K562 (cell line): ENCODE data around the gene PRR29. TPM values are rescaled to one million over a fixed set of nuclear protein-coding genes. Genes with fewer than 3 reads are reported as not detected.

Source experiments
- CBX8 ChIP-seq: fragments of 200-600 bp; sonication (generic); IDR thresholded peaks from 2 replicates; pipeline ENCODE4 v1.6.1; 2012; ENCODE audit warnings: borderline replicate concordance, mixed run types, low read depth, mild to moderate bottlenecking, moderate library complexity, mixed read lengths, low read length, control low read depth, inconsistent platforms; ENCODE audit not compliant: poor library complexity, severe bottlenecking; ENCODE audit errors: extremely low read depth
- EHMT2 ChIP-seq: fragments of 450-650 bp; IDR thresholded peaks from 2 replicates; pipeline ENCODE4 v1.6.1; 2018; ENCODE audit warnings: antibody characterized with exemption
- ELF1 ChIP-seq: fragments of 200-800 bp; sonication (Bioruptor generic); IDR thresholded peaks from 2 replicates; pipeline ENCODE4 v1.6.1; 2016; ENCODE audit warnings: missing genetic modification characterization, missing compliant biosample characterization
- FOS ChIP-seq: IDR thresholded peaks from 3 replicates; pipeline ENCODE4 v1.6.1; 2011; ENCODE audit not compliant: insufficient read length; ENCODE audit errors: extremely low read depth
- FOXA3 ChIP-seq, 2 experiments: fragments of 450-650 bp in 1 of 2; sonication (generic) in 1 of 2; formaldehyde crosslinking; IDR thresholded peaks in 1 of 2; conservative IDR thresholded peaks in 1 of 2; 2 replicates each; pipeline versions ENCODE4 v1.4.0 to v1.8.0; 2020 to 2022; ENCODE audit warnings: mild to moderate bottlenecking in 2 of 2, missing genetic modification reagents in 1 of 2
- FOXK2 ChIP-seq, 2 experiments: fragments of 450-650 bp; IDR thresholded peaks in 1 of 2; conservative IDR thresholded peaks in 1 of 2; 2 replicates each; pipeline ENCODE4 v1.6.1; 2016; ENCODE audit warnings: low read depth in 2 of 2, mild to moderate bottlenecking in 1 of 2
- GABPA ChIP-seq: fragments of 200-800 bp; sonication (Bioruptor generic); conservative IDR thresholded peaks from 2 replicates; pipeline ENCODE4 v1.6.1; 2016; ENCODE audit warnings: low read depth, missing genetic modification characterization, missing compliant biosample characterization
- L3MBTL2 ChIP-seq: fragments of 450-650 bp; IDR thresholded peaks from 2 replicates; pipeline ENCODE4 v1.6.1; 2016; ENCODE audit warnings: mild to moderate bottlenecking, moderate library complexity
- MAZ ChIP-seq, 2 experiments: fragments of 450-650 bp in 1 of 2; sonication (generic) in 1 of 2; formaldehyde crosslinking; IDR thresholded peaks in 1 of 2; conservative IDR thresholded peaks in 1 of 2; 2 replicates each; pipeline versions ENCODE4 v1.4.0 to v1.5.0; 2020; ENCODE audit warnings: mild to moderate bottlenecking in 1 of 2, missing genetic modification reagents in 1 of 2
- MTA1 ChIP-seq: fragments of 450-650 bp; IDR thresholded peaks from 2 replicates; pipeline ENCODE4 v1.6.1; 2017; ENCODE audit warnings: borderline replicate concordance
- PHB ChIP-seq: fragments of 250-450 bp; sonication (Bioruptor Pico); IDR thresholded peaks from 2 replicates; pipeline ENCODE4 v1.5.0; 2021
- POLR2G ChIP-seq: fragments of 200-400 bp; formaldehyde crosslinking; IDR thresholded peaks from 2 replicates; pipeline ENCODE4 v1.6.1; 2017; ENCODE audit warnings: low read depth, mild to moderate bottlenecking, antibody characterized with exemption, low read length, moderate library complexity
- RCOR1 ChIP-seq, 2 experiments: IDR thresholded peaks; 2 replicates each; pipeline ENCODE4 v1.6.1; 2012; ENCODE audit warnings: low read depth in 2 of 2, low read length in 2 of 2, borderline replicate concordance in 1 of 2, improper control_type of control experiment in 1 of 2
- SETDB1 ChIP-seq: IDR thresholded peaks from one replicate; pipeline ENCODE4 v1.6.1; 2012; ENCODE audit warnings: low read length, control low read depth, inconsistent platforms
- SRSF3 ChIP-seq: fragments of 200-400 bp; formaldehyde crosslinking; IDR thresholded peaks from 2 replicates; pipeline ENCODE4 v1.6.1; 2016; ENCODE audit warnings: mild to moderate bottlenecking, low read length, moderate library complexity; ENCODE audit not compliant: insufficient read depth
- TAF1 ChIP-seq: IDR thresholded peaks from 2 replicates; pipeline ENCODE4 v1.6.1; 2011; ENCODE audit warnings: mild to moderate bottlenecking, low read length, moderate library complexity; ENCODE audit not compliant: insufficient read depth, control insufficient read depth, severe bottlenecking; ENCODE audit errors: extremely low read depth
- ZNF561 ChIP-seq: fragments of 450-650 bp; formaldehyde crosslinking; conservative IDR thresholded peaks from 2 replicates; pipeline ENCODE4 v1.4.0; 2020; ENCODE audit warnings: mild to moderate bottlenecking, moderate library complexity
- ZNF695 ChIP-seq: fragments of 450-650 bp; formaldehyde crosslinking; IDR thresholded peaks from 2 replicates; pipeline ENCODE4 v1.4.0; 2020; ENCODE audit warnings: mild to moderate bottlenecking, moderate library complexity
- ZNF696 ChIP-seq: fragments of 250-450 bp; sonication (Bioruptor Pico); conservative IDR thresholded peaks from 2 replicates; pipeline ENCODE4 v1.4.0; 2020; ENCODE audit warnings: mild to moderate bottlenecking, moderate library complexity
- ZNF717 ChIP-seq: fragments of 250-450 bp; sonication (Bioruptor Pico); IDR thresholded peaks from 2 replicates; pipeline ENCODE4 v1.5.0; 2021
- polyA plus RNA-seq, 8 experiments: library from polyadenylated mRNA; depleted of rRNA in 4 of 8; stranded (reverse) in 5 of 8; unstranded in 3 of 8; fragments of >200 nt; fragmentation: Nextera tagmentation in 2 of 8; fragmentation: Illumina TruSeq in 1 of 8; extraction: Ambion mirVana in 2 of 8; extraction: Trizol in 1 of 8; gene quantifications; 2 replicates each; pipeline versions ENCODE4 v1.2.1 to v1.2.3, GENCODE V29; 2011 to 2014; ENCODE audit warnings: inconsistent platforms in 1 of 8, missing spikeins in 1 of 8
- total RNA-seq, 7 experiments: library from RNA; depleted of rRNA in 6 of 7; stranded (reverse); fragments of >200 nt in 6 of 7; fragmentation: Illumina TruSeq in 2 of 7; extraction: Trizol in 2 of 7; gene quantifications; 2 replicates each; pipeline versions ENCODE4 v1.2.1 to v1.2.3, GENCODE V29; 2011 to 2021; ENCODE audit warnings: low replicate concordance in 1 of 7
- TF ChIP-seq, protein P1 (sequence below): fragments of 250-450 bp; sonication (Bioruptor Pico); IDR thresholded peaks from 2 replicates; pipeline ENCODE4 v1.4.0; 2020; ENCODE audit warnings: mild to moderate bottlenecking, moderate library complexity, borderline replicate concordance
- TF ChIP-seq, protein P2 (sequence below): fragments of 450-650 bp; IDR thresholded peaks from 2 replicates; pipeline ENCODE4 v1.6.1; 2017; ENCODE audit warnings: antibody characterized with exemption, mild to moderate bottlenecking

Gene PRR29
- total and polyA plus RNA-seq, 9 of the 15 experiments (the other 6 are each of a cell fraction or from before 2014, with no cell fraction given), result 0.08 to 0.58 (median 0.15) TPM; not detected in 5

DNA sequence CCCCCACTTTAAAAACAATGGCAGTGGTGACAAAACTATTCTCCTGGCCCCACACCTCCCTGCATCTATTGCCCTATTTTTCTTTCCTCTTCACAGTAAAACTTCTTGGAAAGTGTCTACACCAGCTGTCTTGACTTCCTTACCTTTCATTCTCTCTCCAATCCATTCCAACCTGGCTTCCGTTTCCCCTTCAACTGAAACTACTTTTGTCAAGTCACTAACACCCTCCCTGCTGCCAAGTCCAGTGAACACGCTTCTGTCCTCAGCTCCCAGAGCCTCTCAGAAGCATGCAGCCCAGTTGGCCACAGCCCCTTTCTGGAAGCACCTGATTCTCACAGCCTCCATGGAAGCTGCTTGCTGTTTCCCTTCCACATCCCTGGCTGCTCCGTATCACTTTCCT, 21.4 kb upstream of the PRR29 start (continued):
- 0 out of 4 replicates have a peak, but pooled peaks of 1 of the 2 experiments have one; percentile 22 for TF ChIP-seq FOXA3 (CRISPR knock-in tag; conservative IDR thresholded peaks at IDR 0.05 in 1 of 2, IDR thresholded peaks at IDR 0.05 in 1 of 2)
- no peak for TF ChIP-seq RCOR1 (IDR thresholded peaks at IDR 0.05; ENCODE audit: borderline replicate concordance in 1 of 2, low read depth in 2 of 2, low read length in 2 of 2)
- TF ChIP-seq L3MBTL2, result peak; percentile 37; the same call in 1 of the 2 replicates
- TF ChIP-seq, protein P1, sequence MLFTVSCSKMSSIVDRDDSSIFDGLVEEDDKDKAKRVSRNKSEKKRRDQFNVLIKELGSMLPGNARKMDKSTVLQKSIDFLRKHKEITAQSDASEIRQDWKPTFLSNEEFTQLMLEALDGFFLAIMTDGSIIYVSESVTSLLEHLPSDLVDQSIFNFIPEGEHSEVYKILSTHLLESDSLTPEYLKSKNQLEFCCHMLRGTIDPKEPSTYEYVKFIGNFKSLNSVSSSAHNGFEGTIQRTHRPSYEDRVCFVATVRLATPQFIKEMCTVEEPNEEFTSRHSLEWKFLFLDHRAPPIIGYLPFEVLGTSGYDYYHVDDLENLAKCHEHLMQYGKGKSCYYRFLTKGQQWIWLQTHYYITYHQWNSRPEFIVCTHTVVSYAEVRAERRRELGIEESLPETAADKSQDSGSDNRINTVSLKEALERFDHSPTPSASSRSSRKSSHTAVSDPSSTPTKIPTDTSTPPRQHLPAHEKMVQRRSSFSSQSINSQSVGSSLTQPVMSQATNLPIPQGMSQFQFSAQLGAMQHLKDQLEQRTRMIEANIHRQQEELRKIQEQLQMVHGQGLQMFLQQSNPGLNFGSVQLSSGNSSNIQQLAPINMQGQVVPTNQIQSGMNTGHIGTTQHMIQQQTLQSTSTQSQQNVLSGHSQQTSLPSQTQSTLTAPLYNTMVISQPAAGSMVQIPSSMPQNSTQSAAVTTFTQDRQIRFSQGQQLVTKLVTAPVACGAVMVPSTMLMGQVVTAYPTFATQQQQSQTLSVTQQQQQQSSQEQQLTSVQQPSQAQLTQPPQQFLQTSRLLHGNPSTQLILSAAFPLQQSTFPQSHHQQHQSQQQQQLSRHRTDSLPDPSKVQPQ, result no peak
- no peak for TF ChIP-seq PHB (CRISPR knock-in tag)
- TF ChIP-seq TAF1, result no peak
- no peak for TF ChIP-seq ZNF696 (CRISPR knock-in tag)
- TF ChIP-seq MAZ (CRISPR knock-in tag; conservative IDR thresholded peaks at IDR 0.05 in 1 of 2, IDR thresholded peaks at IDR 0.05 in 1 of 2), result no peak
- TF ChIP-seq MTA1, result no peak
- TF ChIP-seq ELF1, result no peak
- no peak for TF ChIP-seq CBX8
- no peak for TF ChIP-seq FOS
- no peak for TF ChIP-seq ZNF695
- TF ChIP-seq ZNF561 (CRISPR knock-in tag), result no peak
- no peak for TF ChIP-seq SRSF3
- no peak for TF ChIP-seq POLR2G
- TF ChIP-seq GABPA (tag), result peak; percentile 52; the same call in 1 of the 2 replicates
- peak in 1 of 2 experiments; percentile 13; a peak in 1 of 4 replicates for TF ChIP-seq FOXK2 (conservative IDR thresholded peaks at IDR 0.05 in 1 of 2, IDR thresholded peaks at IDR 0.05 in 1 of 2; ENCODE audit: low read depth in 2 of 2)
- TF ChIP-seq SETDB1, result no peak
- TF ChIP-seq, protein P2, sequence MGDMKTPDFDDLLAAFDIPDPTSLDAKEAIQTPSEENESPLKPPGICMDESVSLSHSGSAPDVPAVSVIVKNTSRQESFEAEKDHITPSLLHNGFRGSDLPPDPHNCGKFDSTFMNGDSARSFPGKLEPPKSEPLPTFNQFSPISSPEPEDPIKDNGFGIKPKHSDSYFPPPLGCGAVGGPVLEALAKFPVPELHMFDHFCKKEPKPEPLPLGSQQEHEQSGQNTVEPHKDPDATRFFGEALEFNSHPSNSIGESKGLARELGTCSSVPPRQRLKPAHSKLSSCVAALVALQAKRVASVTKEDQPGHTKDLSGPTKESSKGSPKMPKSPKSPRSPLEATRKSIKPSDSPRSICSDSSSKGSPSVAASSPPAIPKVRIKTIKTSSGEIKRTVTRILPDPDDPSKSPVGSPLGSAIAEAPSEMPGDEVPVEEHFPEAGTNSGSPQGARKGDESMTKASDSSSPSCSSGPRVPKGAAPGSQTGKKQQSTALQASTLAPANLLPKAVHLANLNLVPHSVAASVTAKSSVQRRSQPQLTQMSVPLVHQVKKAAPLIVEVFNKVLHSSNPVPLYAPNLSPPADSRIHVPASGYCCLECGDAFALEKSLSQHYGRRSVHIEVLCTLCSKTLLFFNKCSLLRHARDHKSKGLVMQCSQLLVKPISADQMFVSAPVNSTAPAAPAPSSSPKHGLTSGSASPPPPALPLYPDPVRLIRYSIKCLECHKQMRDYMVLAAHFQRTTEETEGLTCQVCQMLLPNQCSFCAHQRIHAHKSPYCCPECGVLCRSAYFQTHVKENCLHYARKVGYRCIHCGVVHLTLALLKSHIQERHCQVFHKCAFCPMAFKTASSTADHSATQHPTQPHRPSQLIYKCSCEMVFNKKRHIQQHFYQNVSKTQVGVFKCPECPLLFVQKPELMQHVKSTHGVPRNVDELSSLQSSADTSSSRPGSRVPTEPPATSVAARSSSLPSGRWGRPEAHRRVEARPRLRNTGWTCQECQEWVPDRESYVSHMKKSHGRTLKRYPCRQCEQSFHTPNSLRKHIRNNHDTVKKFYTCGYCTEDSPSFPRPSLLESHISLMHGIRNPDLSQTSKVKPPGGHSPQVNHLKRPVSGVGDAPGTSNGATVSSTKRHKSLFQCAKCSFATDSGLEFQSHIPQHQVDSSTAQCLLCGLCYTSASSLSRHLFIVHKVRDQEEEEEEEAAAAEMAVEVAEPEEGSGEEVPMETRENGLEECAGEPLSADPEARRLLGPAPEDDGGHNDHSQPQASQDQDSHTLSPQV, result peak; percentile 18; the same call in 1 of the 2 replicates
- TF ChIP-seq EHMT2, result peak; percentile 75; the same call in 1 of the 2 replicates
- TF ChIP-seq ZNF717 (CRISPR knock-in tag), result no peak
